G401 (cell line): ENCODE results near the gene ATAD3B. TPM values are rescaled to one million over a fixed set of nuclear protein-coding genes. Genes with fewer than 3 reads are reported as not detected.
"Not testable (repeated sequence)": the region's sequence is repeated elsewhere in the genome, so short reads cannot be mapped to it uniquely, and the experiment has no call there.

Experiments
- DNase-seq: peaks from one replicate; pipeline ENCODE4 v3.0.0-alpha.2; 2015; ENCODE audit warnings: low spot score
- in situ Hi-C: cut with HindIII; loops from 2 replicates; pipeline ENCODE4 v1.10.0; 2016; ENCODE audit warnings: low sequenced_read_pairs, mixed read lengths
- total RNA-seq: library from RNA; depleted of rRNA; stranded (reverse); fragments of >200 nt; shearing (Covaris generic); gene quantifications from 2 replicates; pipeline ENCODE4 v1.2.3, GENCODE V29; 2014

Gene ATAD3B
- total RNA-seq, 1 experiment from 2014 or later: 102 TPM

GRCh38 chr1:1494311-1494710 lies 22.7 kb downstream of the ATAD3B start:
- DNase-seq, in situ Hi-C loops: not testable (repeated sequence)

- in situ Hi-C loops, DNase-seq: not testable (repeated sequence)
Observed at GRCh38 chr1:1495461-1495975, 24.0 kb downstream of the ATAD3B start.

DNA sequence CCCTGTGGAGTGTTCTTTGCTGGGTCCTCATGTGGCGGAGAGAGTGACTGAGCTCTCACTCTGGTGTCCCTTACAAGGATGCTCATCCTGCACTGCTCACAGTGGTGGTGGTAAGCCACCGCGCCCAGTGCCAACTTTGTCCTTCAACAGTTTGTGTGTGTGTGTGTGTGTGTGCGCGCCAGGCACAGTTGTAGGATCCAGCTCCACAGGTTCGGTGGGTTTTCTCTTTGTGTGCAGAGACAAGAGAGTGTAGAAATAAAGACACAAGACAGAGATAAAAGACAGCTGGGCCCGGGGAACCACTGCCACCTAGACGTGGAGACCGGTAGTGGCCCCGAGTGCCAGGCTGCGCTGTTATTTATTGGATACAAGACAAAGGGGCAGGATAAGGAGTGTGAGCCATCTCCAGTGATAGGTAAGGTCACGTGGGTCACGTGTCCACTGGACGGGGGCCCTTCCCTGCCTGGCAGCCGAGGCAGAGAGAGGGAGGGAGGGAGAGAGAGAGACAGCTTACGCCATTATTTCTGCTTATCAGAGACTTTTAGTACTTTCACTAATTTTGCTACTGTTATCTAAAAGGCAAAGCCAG lies 33.3 kb downstream of the ATAD3B start:
- peak; percentile 88 for DNase-seq
- in situ Hi-C loops: not testable (repeated sequence)

DNA sequence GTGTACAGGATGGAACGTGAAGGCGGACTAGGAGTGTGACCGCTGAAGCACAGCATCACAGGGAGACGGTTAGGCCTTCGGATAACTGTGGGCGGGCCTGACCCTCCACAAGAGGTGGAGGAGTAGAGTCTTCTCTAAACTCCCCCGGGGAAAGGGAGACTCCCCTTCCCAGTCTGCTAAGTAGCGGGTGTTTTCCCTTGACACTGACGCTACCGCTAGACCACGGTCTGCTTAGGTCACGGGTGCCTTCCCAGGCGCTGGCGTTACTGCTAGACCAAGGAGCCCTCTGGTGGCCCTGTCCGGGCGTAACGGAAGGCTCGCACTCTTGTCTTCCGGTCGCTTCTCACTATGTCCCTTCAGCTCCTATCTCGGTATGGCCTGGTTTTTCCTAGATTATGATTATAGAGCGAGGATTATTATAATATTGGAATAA lies 33.8 kb downstream of the ATAD3B start:
- in situ Hi-C loops: not testable (repeated sequence)
- DNase-seq: peak; percentile 57

DNA sequence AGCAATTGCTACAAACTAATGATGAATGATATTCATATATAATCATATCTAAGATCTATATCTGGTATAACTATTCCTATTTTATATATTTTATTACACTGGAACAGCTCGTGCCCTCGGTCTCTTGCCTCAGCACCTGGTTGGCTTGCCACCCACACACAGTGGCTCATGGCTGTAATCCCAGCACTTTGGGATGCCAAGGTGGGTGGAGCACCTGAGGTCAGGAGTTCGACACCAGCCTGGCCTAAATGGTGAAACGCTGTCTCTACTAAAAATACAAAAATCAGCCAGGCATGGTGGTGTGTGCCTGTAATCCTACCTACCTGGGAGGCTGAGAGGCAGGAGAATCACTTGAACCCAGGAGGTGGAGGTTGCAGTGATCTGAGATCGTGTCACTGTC lies 34.2 kb downstream of the ATAD3B start:
- in situ Hi-C loops: not testable (repeated sequence)

DNA sequence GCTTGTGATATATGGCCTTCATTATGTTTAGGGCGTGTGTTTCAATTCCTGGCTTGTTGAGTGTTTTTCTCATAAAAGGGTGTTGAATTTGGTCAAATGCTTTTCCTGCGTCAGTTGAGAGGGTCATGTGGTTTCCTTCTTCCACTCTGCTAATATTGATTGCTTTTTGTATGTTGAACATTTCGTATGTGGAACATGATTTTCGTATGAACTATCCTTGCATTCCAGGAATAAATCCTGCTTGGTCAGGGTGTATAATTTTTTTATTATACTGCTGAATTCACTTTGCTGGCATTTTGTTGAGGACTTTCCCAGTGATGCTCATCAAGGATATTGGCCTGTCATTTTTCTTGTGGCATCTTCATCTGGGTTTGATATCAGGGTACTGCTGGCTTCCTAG lies 35.7 kb downstream of the ATAD3B start:
- in situ Hi-C loops: no loop called here
- no peak for DNase-seq

More for the DNA sequence above, 34.2 kb downstream of the ATAD3B start:
- peak; percentile 5 for DNase-seq

DNA sequence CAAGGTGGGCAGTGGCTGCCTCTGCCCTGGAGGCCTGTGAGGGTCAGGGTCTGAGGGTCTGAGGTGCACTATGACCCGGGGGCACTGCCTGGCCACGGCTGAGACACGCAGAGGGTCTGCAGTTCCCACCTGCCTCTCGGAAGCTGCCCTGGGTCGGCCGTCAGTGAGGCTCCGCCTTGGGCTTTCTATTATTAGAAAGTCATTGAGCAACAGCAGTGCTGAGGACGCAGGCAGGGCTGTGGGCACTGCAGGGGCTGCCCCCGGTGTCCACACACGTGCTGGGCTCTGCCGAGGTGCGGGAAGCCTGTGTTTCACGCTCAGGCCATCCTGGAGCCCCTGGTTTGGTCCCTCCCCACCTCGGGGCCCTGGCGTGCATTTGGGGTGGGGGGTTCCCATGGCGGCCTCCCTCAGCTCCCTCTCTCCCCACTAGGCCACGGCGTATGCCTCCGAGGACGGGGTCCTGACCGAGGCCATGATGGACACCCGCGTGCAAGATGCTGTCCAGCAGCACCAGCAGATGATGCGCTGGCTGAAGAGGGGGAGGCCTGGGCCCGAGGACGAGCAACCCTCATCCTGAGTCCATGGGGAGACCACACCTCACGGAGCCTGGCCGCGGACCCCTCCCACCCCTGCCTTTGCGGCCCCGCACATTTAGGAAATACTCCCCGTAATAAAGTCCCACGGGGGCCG lies 37.4 kb downstream of the ATAD3B start:
- DNase-seq, in situ Hi-C loops: not testable (repeated sequence)

- in situ Hi-C loops, DNase-seq: not testable (repeated sequence)
Observed at GRCh38 chr1:1509465-1509850, 37.9 kb downstream of the ATAD3B start.

GRCh38 chr1:1510912-1511532 lies 39.5 kb downstream of the ATAD3B start:
- DNase-seq: peak; percentile 8

DNA sequence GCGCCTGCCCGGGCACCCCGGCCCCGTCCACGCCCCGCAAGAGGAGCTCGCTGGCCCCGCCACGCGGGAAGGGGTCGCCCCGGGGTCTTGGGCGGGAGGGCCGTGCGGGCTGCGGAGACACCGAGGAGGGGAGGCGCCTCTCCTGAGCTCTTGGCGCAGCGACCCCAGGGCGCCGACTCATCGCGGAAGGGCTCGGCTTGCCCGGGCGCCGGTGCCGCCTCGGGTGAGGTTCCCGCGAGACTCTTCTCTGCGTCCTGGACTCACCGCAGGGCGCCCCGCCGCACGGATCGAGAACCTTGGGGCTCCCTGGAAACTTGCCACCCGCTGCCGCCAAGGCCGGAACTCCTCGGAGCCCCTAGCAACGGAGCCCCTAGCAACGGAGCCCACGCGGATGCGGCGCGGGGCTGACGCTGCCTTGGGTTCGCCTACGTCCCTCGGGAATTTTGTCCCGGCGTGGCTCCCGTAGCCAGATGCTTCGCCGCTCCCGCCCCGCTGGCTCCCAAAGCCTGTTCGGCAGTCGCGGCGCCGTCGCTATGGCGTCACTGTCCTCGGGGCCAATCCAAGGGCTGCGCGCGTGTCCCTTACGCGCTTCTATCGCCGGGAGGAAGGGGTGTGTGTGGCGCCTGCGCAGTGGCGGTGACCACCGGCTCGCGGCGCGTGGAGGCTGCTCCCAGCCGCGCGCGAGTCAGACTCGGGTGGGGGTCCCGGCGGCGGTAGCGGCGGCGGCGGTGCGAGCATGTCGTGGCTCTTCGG lies 40.1 kb downstream of the ATAD3B start, which contains the start of gene ATAD3A:
ATAD3A (plus strand) TSS at position 630 of the 753 bp plus-strand sequence; CDS start at position 737, 107 bp downstream.
- in situ Hi-C loops: no loop called here
- peak; percentile 96 for DNase-seq

More at GRCh38 chr1:1510912-1511532, 39.5 kb downstream of the ATAD3B start:
- in situ Hi-C loops: no loop called here

- DNase-seq, in situ Hi-C loops: not testable (repeated sequence)
Observed at GRCh38 chr1:1512425-1512824, 40.9 kb downstream of the ATAD3B start.

GRCh38 chr1:1513675-1514074 lies 42.1 kb downstream of the ATAD3B start:
- in situ Hi-C loops, DNase-seq: not testable (repeated sequence)

DNA sequence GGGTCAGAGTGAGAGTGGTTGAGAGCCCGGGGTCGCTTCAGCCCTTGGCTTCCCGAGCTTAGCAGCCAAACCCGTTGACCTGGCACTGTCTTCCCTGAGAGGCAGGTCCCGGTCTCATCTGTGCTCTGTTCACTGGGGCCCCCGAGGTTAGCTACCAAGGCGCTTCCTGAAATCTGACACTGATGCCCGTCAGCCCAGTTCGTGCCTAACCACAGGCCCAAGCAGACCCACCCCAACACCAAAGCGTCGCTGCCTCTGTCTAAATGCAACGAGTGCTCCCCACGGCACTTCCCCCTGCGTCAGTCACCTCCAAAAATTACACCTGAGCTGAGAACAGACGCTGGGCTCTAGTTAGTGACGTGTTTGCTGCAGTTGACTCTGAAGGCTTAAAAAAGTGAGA lies 42.8 kb downstream of the ATAD3B start:
- in situ Hi-C loops, DNase-seq: not testable (repeated sequence)

GRCh38 chr1:1516923-1517322 lies 45.4 kb downstream of the ATAD3B start:
- DNase-seq, in situ Hi-C loops: not testable (repeated sequence)

DNA sequence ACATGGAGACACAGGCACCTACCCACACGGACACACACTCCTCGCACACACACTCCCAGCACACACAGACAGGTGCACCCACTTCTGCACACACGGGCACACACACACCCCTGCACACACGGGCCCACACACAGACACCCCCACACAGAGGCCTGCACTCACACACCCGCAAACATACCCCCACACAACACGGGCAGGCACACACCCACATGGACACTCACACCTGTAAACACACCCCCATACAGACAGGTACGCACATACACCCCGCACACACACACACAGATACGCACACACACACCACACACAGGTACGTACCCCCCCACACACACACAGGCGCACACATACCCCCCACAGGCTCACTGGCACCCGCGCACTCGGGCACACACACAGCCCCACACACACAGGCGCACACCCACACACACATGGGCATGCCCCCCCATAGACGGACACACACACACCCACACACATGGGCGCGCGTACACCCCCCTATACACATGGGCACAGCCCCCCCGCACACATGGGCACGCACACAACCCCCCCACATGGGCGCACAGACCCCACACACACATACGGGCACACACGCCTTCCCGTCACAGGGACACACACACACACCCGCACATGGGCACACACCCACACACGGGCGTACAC lies 46.5 kb downstream of the ATAD3B start:
- DNase-seq: no peak
- in situ Hi-C loops: no loop called here

- in situ Hi-C loops, DNase-seq: not testable (repeated sequence)
Observed at GRCh38 chr1:1518621-1519007, 47.0 kb downstream of the ATAD3B start.

- DNase-seq, in situ Hi-C loops: not testable (repeated sequence)
Observed at GRCh38 chr1:1519805-1520505, 48.4 kb downstream of the ATAD3B start.

DNA sequence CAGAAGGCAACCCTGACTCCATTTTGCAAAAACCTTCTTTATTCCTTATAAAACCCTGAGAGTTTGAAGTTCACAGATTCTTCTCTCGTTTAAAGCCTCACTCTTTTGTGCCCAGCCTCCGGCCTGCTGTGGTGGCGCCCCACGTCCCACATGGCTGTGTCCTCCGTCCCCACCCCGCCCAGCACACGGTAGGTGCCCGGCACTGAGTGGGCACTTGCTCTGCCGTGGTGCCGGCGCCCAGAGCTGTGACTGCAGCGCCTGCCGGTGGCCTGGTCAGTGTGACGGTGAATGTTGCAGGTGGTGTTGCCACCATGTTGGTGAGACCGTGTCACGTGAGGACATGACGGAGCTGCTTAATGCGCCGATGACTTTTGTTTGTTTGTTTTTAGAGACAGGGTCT lies 49.8 kb downstream of the ATAD3B start:
- no peak for DNase-seq
- in situ Hi-C loops: no loop called here
